HepG2 (cell line): Measurements from ENCODE around the gene ANKRD52. TPM values are rescaled to one million over a fixed set of nuclear protein-coding genes. Genes with fewer than 3 reads are reported as not detected.
A peak's percentile ranks its signal among the peaks of the same experiment; 100 is the strongest.

Source experiments
- E2F1 ChIP-seq: sonication (generic); formaldehyde crosslinking; IDR thresholded peaks from 2 replicates; pipeline ENCODE4 v1.5.0; 2020; ENCODE audit warnings: missing genetic modification reagents
- HHEX ChIP-seq: IDR thresholded peaks from 2 replicates; pipeline ENCODE4 v1.6.1; 2016; ENCODE audit warnings: control low read depth
- MBNL3 ChIP-seq: fragments of 250-450 bp; sonication (Bioruptor Pico); conservative IDR thresholded peaks from 2 replicates; pipeline ENCODE4 v1.8.0; 2022; ENCODE audit warnings: mild to moderate bottlenecking, inconsistent platforms
- PTBP1 ChIP-seq: fragments of 200-400 bp; formaldehyde crosslinking; IDR thresholded peaks from 2 replicates; pipeline ENCODE4 v1.6.1; 2018; ENCODE audit warnings: low read length, low read depth; ENCODE audit not compliant: poor library complexity, severe bottlenecking
- RNF219 ChIP-seq: sonication (generic); formaldehyde crosslinking; IDR thresholded peaks from 2 replicates; pipeline ENCODE4 v1.5.0; 2020; ENCODE audit warnings: mild to moderate bottlenecking, missing genetic modification reagents
- SAP130 ChIP-seq: IDR thresholded peaks from 2 replicates; pipeline ENCODE4 v1.6.1; 2016; ENCODE audit warnings: low read depth
- SOX13 ChIP-seq, 3 experiments: fragments of 450-650 bp in 1 of 3; sonication (generic) in 1 of 3; formaldehyde crosslinking in 1 of 3; IDR thresholded peaks in 2 of 3; conservative IDR thresholded peaks in 1 of 3; 2 replicates each; pipeline versions ENCODE4 v1.5.0 to v1.6.1; 2016 to 2020; ENCODE audit warnings: antibody characterized with exemption in 1 of 3, mild to moderate bottlenecking in 1 of 3, missing compliant biosample characterization in 1 of 3, missing genetic modification reagents in 1 of 3, moderate library complexity in 1 of 3
- TP53 ChIP-seq: sonication (generic); formaldehyde crosslinking; conservative IDR thresholded peaks from 2 replicates; pipeline ENCODE4 v1.4.0; 2020; ENCODE audit warnings: missing genetic modification reagents
- TRAFD1 ChIP-seq: sonication (generic); formaldehyde crosslinking; IDR thresholded peaks from 2 replicates; pipeline ENCODE4 v1.5.1; 2020; ENCODE audit warnings: missing genetic modification reagents, mild to moderate bottlenecking, borderline replicate concordance
- YEATS4 ChIP-seq: sonication (generic); formaldehyde crosslinking; IDR thresholded peaks from 2 replicates; pipeline ENCODE4 v1.4.0; 2020; ENCODE audit warnings: missing genetic modification reagents, borderline replicate concordance
- ZMYM2 ChIP-seq: sonication (generic); formaldehyde crosslinking; IDR thresholded peaks from 2 replicates; pipeline ENCODE4 v1.8.0; 2022; ENCODE audit warnings: mild to moderate bottlenecking, missing genetic modification reagents
- ZNF282 ChIP-seq: fragments of 450-650 bp; IDR thresholded peaks from 2 replicates; pipeline ENCODE4 v1.6.1; 2018; ENCODE audit not compliant: partially characterized antibody
- ZNF572 ChIP-seq: sonication (generic); formaldehyde crosslinking; IDR thresholded peaks from 2 replicates; pipeline ENCODE4 v1.5.1; 2020; ENCODE audit warnings: mild to moderate bottlenecking, missing genetic modification reagents
- ZSCAN31 ChIP-seq: sonication (generic); formaldehyde crosslinking; IDR thresholded peaks from 2 replicates; pipeline ENCODE4 v1.5.0; 2020; ENCODE audit warnings: low read depth, mild to moderate bottlenecking, missing genetic modification reagents
- ZZZ3 ChIP-seq: sonication (generic); formaldehyde crosslinking; IDR thresholded peaks from 2 replicates; pipeline ENCODE4 v1.4.0; 2020; ENCODE audit warnings: missing genetic modification reagents, mild to moderate bottlenecking, borderline replicate concordance
- polyA plus RNA-seq, 8 experiments: library from polyadenylated mRNA; depleted of rRNA in 3 of 8; stranded (reverse) in 7 of 8; unstranded in 1 of 8; fragments of >200 nt; fragmentation: Illumina TruSeq in 4 of 8; extraction: Trizol in 4 of 8; gene quantifications; 2 replicates each; pipeline versions ENCODE4 v1.2.1 to v1.2.3, GENCODE V29; 2011 to 2016; ENCODE audit warnings: low read depth in 4 of 8, missing spikeins in 1 of 8, mixed read lengths in 1 of 8; ENCODE audit not compliant: insufficient read depth in 1 of 8
- total RNA-seq, 5 experiments: library from RNA; depleted of rRNA; stranded (reverse); fragments of >200 nt; fragmentation: Illumina TruSeq; extraction: Trizol; gene quantifications; 2 replicates each; pipeline ENCODE4 v1.2.3, GENCODE V29; 2016; ENCODE audit warnings: low read depth in 1 of 5
- TF ChIP-seq, protein P1 (sequence below): sonication (generic); formaldehyde crosslinking; IDR thresholded peaks from 2 replicates; pipeline ENCODE4 v1.9.0; 2021; ENCODE audit warnings: missing genetic modification reagents, borderline replicate concordance
- TF ChIP-seq, protein P2 (sequence below): IDR thresholded peaks from 2 replicates; pipeline ENCODE4 v1.6.1; 2016; ENCODE audit warnings: missing compliant biosample characterization, missing genetic modification reagents, borderline replicate concordance
- TF ChIP-seq, protein P3 (sequence below): sonication (generic); formaldehyde crosslinking; IDR thresholded peaks from 2 replicates; pipeline ENCODE4 v1.8.1; 2023; ENCODE audit warnings: missing genetic modification reagents, mild to moderate bottlenecking, borderline replicate concordance

The ANKRD52 gene
- total and polyA plus RNA-seq, 2 of the 13 experiments (the other 11 are each of a cell fraction or from before 2014, with no cell fraction given) = 7.8 to 9.2 TPM

DNA sequence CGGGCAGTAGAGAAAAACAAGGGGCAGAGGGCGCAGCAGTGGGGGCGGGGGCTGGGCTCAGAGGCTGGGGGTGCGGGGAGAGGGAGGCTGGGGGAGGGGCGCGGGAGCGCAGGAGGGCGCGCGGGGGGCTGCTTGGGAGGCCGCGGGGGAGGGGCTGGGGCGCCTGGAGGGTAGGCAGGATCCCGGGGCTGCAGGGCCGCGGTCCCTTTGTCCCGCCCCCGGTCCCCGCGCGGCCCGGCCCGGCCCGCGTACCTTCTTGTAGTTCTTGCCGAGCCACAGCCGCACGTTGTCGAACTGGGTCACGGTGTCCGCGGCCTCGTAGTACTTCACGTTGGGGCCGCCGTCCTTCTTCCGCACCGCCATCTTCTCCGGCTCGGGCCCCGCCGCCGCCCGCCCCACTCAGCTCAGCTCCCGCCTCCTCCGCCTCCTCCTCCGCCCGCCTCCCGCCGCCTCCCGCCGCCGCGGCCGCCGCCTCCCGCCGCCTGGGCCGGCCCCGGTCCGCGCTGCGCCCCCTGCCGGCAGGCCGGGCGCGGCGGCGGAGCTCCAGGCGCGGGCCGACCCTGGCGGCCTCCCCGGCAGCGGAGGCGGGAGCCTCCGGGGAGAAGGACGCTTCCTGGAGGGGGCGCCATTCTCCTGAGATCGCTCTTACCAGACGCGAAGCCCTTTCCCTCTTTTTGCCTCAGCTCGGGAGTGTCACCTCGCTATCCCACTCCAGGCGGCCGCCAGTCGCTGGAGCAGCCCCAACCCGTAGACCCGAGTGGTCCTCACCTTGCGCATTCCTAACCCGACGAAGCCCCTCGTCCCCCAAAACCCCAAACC lies 68.9 kb downstream of the ANKRD52 start, which contains the start of gene SMARCC2 (continued):
- TF ChIP-seq ZSCAN31 (CRISPR knock-in tag) = peak; percentile 19; the same call in 1 of the 2 replicates
- TF ChIP-seq, protein P1, sequence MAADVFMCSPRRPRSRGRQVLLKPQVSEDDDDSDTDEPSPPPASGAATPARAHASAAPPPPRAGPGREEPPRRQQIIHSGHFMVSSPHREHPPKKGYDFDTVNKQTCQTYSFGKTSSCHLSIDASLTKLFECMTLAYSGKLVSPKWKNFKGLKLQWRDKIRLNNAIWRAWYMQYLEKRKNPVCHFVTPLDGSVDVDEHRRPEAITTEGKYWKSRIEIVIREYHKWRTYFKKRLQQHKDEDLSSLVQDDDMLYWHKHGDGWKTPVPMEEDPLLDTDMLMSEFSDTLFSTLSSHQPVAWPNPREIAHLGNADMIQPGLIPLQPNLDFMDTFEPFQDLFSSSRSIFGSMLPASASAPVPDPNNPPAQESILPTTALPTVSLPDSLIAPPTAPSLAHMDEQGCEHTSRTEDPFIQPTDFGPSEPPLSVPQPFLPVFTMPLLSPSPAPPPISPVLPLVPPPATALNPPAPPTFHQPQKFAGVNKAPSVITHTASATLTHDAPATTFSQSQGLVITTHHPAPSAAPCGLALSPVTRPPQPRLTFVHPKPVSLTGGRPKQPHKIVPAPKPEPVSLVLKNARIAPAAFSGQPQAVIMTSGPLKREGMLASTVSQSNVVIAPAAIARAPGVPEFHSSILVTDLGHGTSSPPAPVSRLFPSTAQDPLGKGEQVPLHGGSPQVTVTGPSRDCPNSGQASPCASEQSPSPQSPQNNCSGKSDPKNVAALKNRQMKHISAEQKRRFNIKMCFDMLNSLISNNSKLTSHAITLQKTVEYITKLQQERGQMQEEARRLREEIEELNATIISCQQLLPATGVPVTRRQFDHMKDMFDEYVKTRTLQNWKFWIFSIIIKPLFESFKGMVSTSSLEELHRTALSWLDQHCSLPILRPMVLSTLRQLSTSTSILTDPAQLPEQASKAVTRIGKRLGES (CRISPR knock-in tag) = no peak
- no peak for TF ChIP-seq SOX13 (IDR thresholded peaks at IDR 0.05)
- TF ChIP-seq SOX13 (CRISPR knock-in tag; conservative IDR thresholded peaks at IDR 0.05 in 1 of 2, IDR thresholded peaks at IDR 0.05 in 1 of 2) = 0 out of 4 replicates have a peak, but pooled peaks of 1 of the 2 experiments have one; percentile 8
- no peak for TF ChIP-seq ZNF282
- TF ChIP-seq TP53 (CRISPR knock-in tag) = no peak
- no peak for TF ChIP-seq RNF219
- TF ChIP-seq ZMYM2 = no peak; the same call in 1 of the 2 replicates
- TF ChIP-seq ZNF572 (CRISPR knock-in tag) = no peak
- no peak for TF ChIP-seq MBNL3
- 0 out of 2 replicates have a peak, but pooled peaks have one; percentile 27 for TF ChIP-seq E2F1
- TF ChIP-seq, protein P2, sequence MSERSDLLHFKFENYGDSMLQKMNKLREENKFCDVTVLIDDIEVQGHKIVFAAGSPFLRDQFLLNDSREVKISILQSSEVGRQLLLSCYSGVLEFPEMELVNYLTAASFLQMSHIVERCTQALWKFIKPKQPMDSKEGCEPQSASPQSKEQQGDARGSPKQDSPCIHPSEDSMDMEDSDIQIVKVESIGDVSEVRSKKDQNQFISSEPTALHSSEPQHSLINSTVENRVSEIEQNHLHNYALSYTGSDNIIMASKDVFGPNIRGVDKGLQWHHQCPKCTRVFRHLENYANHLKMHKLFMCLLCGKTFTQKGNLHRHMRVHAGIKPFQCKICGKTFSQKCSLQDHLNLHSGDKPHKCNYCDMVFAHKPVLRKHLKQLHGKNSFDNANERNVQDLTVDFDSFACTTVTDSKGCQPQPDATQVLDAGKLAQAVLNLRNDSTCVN = no peak
- no peak for TF ChIP-seq PTBP1
- no peak for TF ChIP-seq HHEX
- TF ChIP-seq ZZZ3 = no peak
- TF ChIP-seq YEATS4 = peak; percentile 9; the same call in 1 of the 2 replicates
- peak; percentile 52 for TF ChIP-seq SAP130 (CRISPR knock-in tag)
- TF ChIP-seq, protein P3, sequence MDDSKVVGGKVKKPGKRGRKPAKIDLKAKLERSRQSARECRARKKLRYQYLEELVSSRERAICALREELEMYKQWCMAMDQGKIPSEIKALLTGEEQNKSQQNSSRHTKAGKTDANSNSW = no peak
- TF ChIP-seq TRAFD1 (CRISPR knock-in tag) = no peak
